ENCODE data around the gene PPP2CA.

PPP2CA gene

GRCh38 chr5:134248256-134248655 lies 22.4 kb upstream of the PPP2CA start:
- DNase-seq (ENCODE audit: low spot score): no peak
- TF ChIP-seq, protein P1, sequence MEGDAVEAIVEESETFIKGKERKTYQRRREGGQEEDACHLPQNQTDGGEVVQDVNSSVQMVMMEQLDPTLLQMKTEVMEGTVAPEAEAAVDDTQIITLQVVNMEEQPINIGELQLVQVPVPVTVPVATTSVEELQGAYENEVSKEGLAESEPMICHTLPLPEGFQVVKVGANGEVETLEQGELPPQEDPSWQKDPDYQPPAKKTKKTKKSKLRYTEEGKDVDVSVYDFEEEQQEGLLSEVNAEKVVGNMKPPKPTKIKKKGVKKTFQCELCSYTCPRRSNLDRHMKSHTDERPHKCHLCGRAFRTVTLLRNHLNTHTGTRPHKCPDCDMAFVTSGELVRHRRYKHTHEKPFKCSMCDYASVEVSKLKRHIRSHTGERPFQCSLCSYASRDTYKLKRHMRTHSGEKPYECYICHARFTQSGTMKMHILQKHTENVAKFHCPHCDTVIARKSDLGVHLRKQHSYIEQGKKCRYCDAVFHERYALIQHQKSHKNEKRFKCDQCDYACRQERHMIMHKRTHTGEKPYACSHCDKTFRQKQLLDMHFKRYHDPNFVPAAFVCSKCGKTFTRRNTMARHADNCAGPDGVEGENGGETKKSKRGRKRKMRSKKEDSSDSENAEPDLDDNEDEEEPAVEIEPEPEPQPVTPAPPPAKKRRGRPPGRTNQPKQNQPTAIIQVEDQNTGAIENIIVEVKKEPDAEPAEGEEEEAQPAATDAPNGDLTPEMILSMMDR (IDR thresholded peaks at IDR 0.05; ENCODE audit: extremely low read depth, missing control alignments): no peak

- TF ChIP-seq, protein P1 (IDR thresholded peaks at IDR 0.05; ENCODE audit: extremely low read depth, missing control alignments): no peak
- DNase-seq (ENCODE audit: low spot score): no peak
These were observed 21.8 kb upstream of the PPP2CA start for GRCh38 chr5:134247428-134248224.

GRCh38 chr5:134246771-134247427 lies 21.0 kb upstream of the PPP2CA start:
- DNase-seq (ENCODE audit: low spot score): no peak
- TF ChIP-seq, protein P1 (IDR thresholded peaks at IDR 0.05; ENCODE audit: extremely low read depth, missing control alignments): no peak

DNA sequence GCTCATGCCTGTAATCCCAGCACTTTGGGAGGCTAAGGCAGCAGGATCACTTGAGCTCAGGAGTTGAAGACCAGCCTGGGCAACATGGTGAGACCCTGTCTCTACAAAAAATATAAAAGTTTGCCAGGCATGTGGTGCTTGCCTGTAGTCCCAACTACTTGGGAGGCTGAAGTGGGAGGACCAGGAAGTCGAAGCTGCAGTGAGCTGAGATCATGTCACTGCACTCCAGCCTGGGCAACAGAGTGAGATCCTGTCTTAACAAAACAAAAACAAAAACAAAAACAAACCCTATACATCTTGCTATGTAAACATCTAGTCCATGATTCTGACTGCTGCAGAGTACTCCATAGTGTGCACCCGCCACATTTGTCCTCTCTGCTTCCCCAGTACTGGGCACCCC lies 19.8 kb upstream of the PPP2CA start:
- DNase-seq (ENCODE audit: low spot score): no peak
- TF ChIP-seq, protein P1 (IDR thresholded peaks at IDR 0.05; ENCODE audit: extremely low read depth, missing control alignments): no peak

GRCh38 chr5:134245101-134245604 lies 19.3 kb upstream of the PPP2CA start:
- no peak for DNase-seq (ENCODE audit: low spot score)

GRCh38 chr5:134242146-134242545 lies 16.3 kb upstream of the PPP2CA start:
- DNase-seq (ENCODE audit: low spot score): no peak
- TF ChIP-seq, protein P1 (IDR thresholded peaks at IDR 0.05; ENCODE audit: extremely low read depth, missing control alignments): no peak

More at GRCh38 chr5:134245101-134245604, 19.3 kb upstream of the PPP2CA start:
- TF ChIP-seq, protein P1 (IDR thresholded peaks at IDR 0.05; ENCODE audit: extremely low read depth, missing control alignments): no peak

GRCh38 chr5:134240421-134240962 lies 14.6 kb upstream of the PPP2CA start:
- DNase-seq (ENCODE audit: low spot score): peak; percentile 51
- TF ChIP-seq, protein P1 (IDR thresholded peaks at IDR 0.05; ENCODE audit: extremely low read depth, missing control alignments): no peak
